H9 (cell line): Measurements from ENCODE around the gene ADGRL3. TPM values are rescaled to one million over a fixed set of nuclear protein-coding genes. Genes with fewer than 3 reads are reported as not detected.

Experiments
- DNase-seq: peaks from one replicate; pipeline ENCODE4 v3.0.0-alpha.2; 2017
- H2AFZ ChIP-seq: one replicate; pipeline ENCODE4 v1.6.1; 2013; ENCODE audit warnings: mild to moderate bottlenecking, low read length, control low read depth, moderate library complexity
- H2AK5ac ChIP-seq: 2 replicates; pipeline ENCODE4 v1.6.1; 2013; ENCODE audit warnings: low read length, control low read depth, mixed read lengths; ENCODE audit not compliant: insufficient read length
- H2BK120ac ChIP-seq: one replicate; pipeline ENCODE4 v1.6.1; 2013; ENCODE audit warnings: low read depth, mild to moderate bottlenecking, low read length, control low read depth, inconsistent platforms; ENCODE audit not compliant: poor library complexity, severe bottlenecking
- H2BK12ac ChIP-seq: 2 replicates; pipeline ENCODE4 v1.6.1; 2013; ENCODE audit warnings: low read length, control low read depth, mixed read lengths, low read depth; ENCODE audit not compliant: insufficient read length
- H2BK15ac ChIP-seq: 2 replicates; pipeline ENCODE4 v1.6.1; 2013; ENCODE audit warnings: low read depth, low read length, control low read depth
- H2BK20ac ChIP-seq: one replicate; pipeline ENCODE4 v1.6.1; 2013; ENCODE audit warnings: low read depth, mild to moderate bottlenecking, low read length, control low read depth, inconsistent platforms; ENCODE audit not compliant: poor library complexity, severe bottlenecking
- H2BK5ac ChIP-seq: 2 replicates; pipeline ENCODE4 v1.6.1; 2013; ENCODE audit warnings: low read length, control low read depth, mixed read lengths; ENCODE audit not compliant: insufficient read length
- H3K14ac ChIP-seq: 2 replicates; pipeline ENCODE4 v1.6.1; 2013; ENCODE audit warnings: low read length, control low read depth; ENCODE audit not compliant: insufficient read depth
- H3K18ac ChIP-seq: 2 replicates; pipeline ENCODE4 v1.6.1; 2013; ENCODE audit warnings: low read depth, mild to moderate bottlenecking, mixed read lengths, low read length, control low read depth; ENCODE audit not compliant: insufficient read length
- H3K23ac ChIP-seq: 2 replicates; pipeline ENCODE4 v1.6.1; 2013; ENCODE audit warnings: low read length, control low read depth, mixed read lengths, low read depth; ENCODE audit not compliant: insufficient read length
- H3K23me2 ChIP-seq: 2 replicates; pipeline ENCODE4 v1.6.1; 2013; ENCODE audit warnings: low read depth, mild to moderate bottlenecking, mixed read lengths, low read length, control low read depth; ENCODE audit not compliant: insufficient read length, poor library complexity, severe bottlenecking
- H3K27ac ChIP-seq: 2 replicates; pipeline ENCODE4 v1.5.1; 2013; ENCODE audit warnings: low read length, control low read depth, mixed read lengths, low read depth; ENCODE audit not compliant: insufficient read length
- H3K27me3 ChIP-seq: 2 replicates; pipeline ENCODE4 v1.6.1; 2013; ENCODE audit warnings: low read length, control low read depth, inconsistent platforms; ENCODE audit not compliant: insufficient read depth
- H3K4ac ChIP-seq: 2 replicates; pipeline ENCODE4 v1.6.1; 2013; ENCODE audit warnings: low read depth, mild to moderate bottlenecking, control low read depth, inconsistent platforms, low read length, moderate library complexity
- H3K4me1 ChIP-seq: 2 replicates; pipeline ENCODE4 v1.6.1; 2013; ENCODE audit warnings: low read length, control low read depth, inconsistent platforms; ENCODE audit not compliant: insufficient read depth
- H3K4me2 ChIP-seq: 2 replicates; pipeline ENCODE4 v1.6.1; 2013; ENCODE audit warnings: low read length, control low read depth, mixed read lengths; ENCODE audit not compliant: insufficient read length, insufficient read depth
- H3K56ac ChIP-seq: 2 replicates; pipeline ENCODE4 v1.6.1; 2013; ENCODE audit warnings: low read depth, mild to moderate bottlenecking, mixed read lengths, low read length, control low read depth; ENCODE audit not compliant: insufficient read length
- H3K79me1 ChIP-seq: 2 replicates; pipeline ENCODE4 v1.6.1; 2013; ENCODE audit warnings: low read depth, mild to moderate bottlenecking, moderate library complexity, low read length, control low read depth, inconsistent platforms; ENCODE audit not compliant: insufficient read depth, poor library complexity, severe bottlenecking
- H3K79me2 ChIP-seq: 2 replicates; pipeline ENCODE4 v1.6.1; 2013; ENCODE audit warnings: low read length, control low read depth, inconsistent platforms; ENCODE audit not compliant: insufficient read depth
- H3K9ac ChIP-seq: 2 replicates; pipeline ENCODE4 v1.6.1; 2013; ENCODE audit warnings: low read length, control low read depth, mixed read lengths; ENCODE audit not compliant: insufficient read length; ENCODE audit errors: extremely low read depth
- H3K9me3 ChIP-seq: one replicate; pipeline ENCODE4 v1.6.1; 2013; ENCODE audit warnings: low read depth, low read length, inconsistent platforms; ENCODE audit not compliant: control insufficient read depth
- H3T11ph ChIP-seq: one replicate; pipeline ENCODE4 v1.6.1; 2013; ENCODE audit warnings: mild to moderate bottlenecking, low read length, control low read depth, inconsistent platforms
- H4K20me1 ChIP-seq: one replicate; pipeline ENCODE4 v1.6.1; 2013; ENCODE audit not compliant: control insufficient read depth, insufficient read length, insufficient read depth
- H4K5ac ChIP-seq: 2 replicates; pipeline ENCODE4 v1.6.1; 2013; ENCODE audit warnings: low read depth, mild to moderate bottlenecking, mixed read lengths, low read length, control low read depth; ENCODE audit not compliant: insufficient read length
- H4K8ac ChIP-seq: replicated peaks from 2 replicates; pipeline ENCODE4 v1.6.1; 2013; ENCODE audit warnings: low read length, control low read depth, mixed read lengths, low read depth; ENCODE audit not compliant: insufficient read length
- H4K91ac ChIP-seq: 2 replicates; pipeline ENCODE4 v1.6.1; 2013; ENCODE audit warnings: low read depth, mild to moderate bottlenecking, moderate library complexity, mixed read lengths, low read length, control low read depth; ENCODE audit not compliant: insufficient read length
- H3K27ac Mint-ChIP-seq, 3 experiments: 2 replicates in 2 of 3; 3 replicates in 1 of 3; pipeline ENCODE4 v1.8.0; 2020 to 2021; ENCODE audit warnings: mixed read lengths in 3 of 3, mild to moderate bottlenecking in 1 of 3, moderate library complexity in 1 of 3
- H3K27me3 Mint-ChIP-seq: 2 replicates; pipeline ENCODE4 v1.8.0; 2021; ENCODE audit warnings: low read depth, mild to moderate bottlenecking, moderate library complexity, mixed read lengths
- H3K36me3 Mint-ChIP-seq, 3 experiments: 2 replicates in 2 of 3; 3 replicates in 1 of 3; pipeline ENCODE4 v1.8.0; 2020 to 2021; ENCODE audit warnings: low read depth in 3 of 3, mixed read lengths in 3 of 3; ENCODE audit not compliant: insufficient read depth in 1 of 3
- H3K4me1 Mint-ChIP-seq, 2 experiments: 2 replicates each; pipeline ENCODE4 v1.8.0; 2020; ENCODE audit warnings: mixed read lengths in 2 of 2
- H3K4me3 Mint-ChIP-seq, 2 experiments: 2 replicates in 1 of 2; 3 replicates in 1 of 2; pipeline ENCODE4 v1.8.0; 2020 to 2021; ENCODE audit warnings: mild to moderate bottlenecking in 2 of 2, mixed read lengths in 2 of 2, moderate library complexity in 1 of 2
- H3K9me3 Mint-ChIP-seq, 2 experiments: 2 replicates in 1 of 2; 3 replicates in 1 of 2; pipeline ENCODE4 v1.8.0; 2020; ENCODE audit warnings: mild to moderate bottlenecking in 2 of 2, mixed read lengths in 2 of 2, moderate library complexity in 1 of 2
- WGBS: extraction: QIAGEN DNeasy Blood & Tissue Kit; methylation state at CpG from one replicate; pipeline ENCODE4 v1.1.7; 2013; ENCODE audit warnings: missing lambda C conversion rate, low lambda C conversion rate, mixed read lengths; ENCODE audit not compliant: insufficient read length; ENCODE audit errors: extremely low coverage; 5-methylcytosine and 5-hydroxymethylcytosine counted together
- total RNA-seq: library from RNA; stranded (reverse); gene quantifications from 2 replicates; pipeline ENCODE4 v1.2.1, GENCODE V29; 2021
- TF ChIP-seq, protein P1 (sequence below): fragments of 200-600 bp; sonication (generic); conservative IDR thresholded peaks from 3 replicates; pipeline ENCODE4 v1.8.0; 2021; ENCODE audit warnings: antibody characterized with exemption, mild to moderate bottlenecking

ADGRL3 gene
- total RNA-seq, 1 experiment from 2014 or later: 5.9 TPM

DNA sequence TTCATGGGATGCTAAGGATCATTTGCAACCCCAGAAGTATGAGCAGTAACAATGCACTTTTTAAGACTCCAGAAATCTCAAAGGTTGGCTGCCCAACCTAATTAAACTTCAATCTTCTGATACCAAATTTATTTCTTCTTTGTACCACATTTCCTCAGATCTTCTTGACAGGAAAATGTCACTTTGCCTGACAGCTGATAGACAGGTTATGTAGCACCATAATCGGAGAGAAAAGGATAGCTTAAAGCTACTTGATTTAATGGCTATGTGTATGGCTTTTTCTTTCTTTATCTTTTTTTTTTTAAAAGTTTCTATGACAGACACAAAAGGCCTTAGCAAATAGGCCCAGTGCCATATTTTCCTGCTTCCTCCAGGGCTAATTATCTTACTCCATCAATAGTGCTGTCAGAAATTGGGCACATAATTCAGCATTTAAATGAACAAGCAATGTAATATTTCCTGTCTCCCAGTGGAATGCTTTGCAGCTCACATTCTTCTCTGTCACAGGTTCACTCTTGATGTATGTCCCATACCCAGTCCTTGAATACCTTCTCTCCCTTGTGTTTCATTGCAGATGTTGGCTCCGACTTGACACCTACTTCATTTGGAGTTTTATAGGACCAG lies 795.7 kb downstream of the ADGRL3 start:
- no peak overlapping the region for H2BK20ac ChIP-seq
- WGBS: no CpG with 5 or more reads among the region's 2 CpGs
- H3K27me3 ChIP-seq: no peaks in the 10 kb centered on the region
- H3K18ac ChIP-seq: no peak overlapping the region
- Mint-ChIP-seq H3K36me3 (no peaks in the 10 kb centered on the region; a peak in 1 of 7 replicates), H3K27ac (peak overlapping the region in 1 of 3 experiments; percentile 10; a peak in 2 of 7 replicates), H3K4me3 (no peak overlapping the region), H3K4me1 (peaks cover 10 to 18% of the 10 kb centered on the region in 2 experiments), H3K27me3 (no peaks in the 10 kb centered on the region), H3K9me3 (no peaks in the 10 kb centered on the region)
- H4K91ac ChIP-seq: no peak overlapping the region
- no peaks in the 10 kb centered on the region for H3K23me2 ChIP-seq
- H4K5ac ChIP-seq: no peak overlapping the region
- H3K4me2 ChIP-seq: no peak overlapping the region
- H2AK5ac ChIP-seq: no peak overlapping the region
- H3K27ac ChIP-seq: no peak overlapping the region
- H3K9me3 ChIP-seq: no peaks in the 10 kb centered on the region
- DNase-seq: no peak
- no peak overlapping the region for H2BK12ac ChIP-seq
- no peak overlapping the region for H3K4ac ChIP-seq
- H2BK15ac ChIP-seq: no peak overlapping the region
- no peak overlapping the region for H2BK120ac ChIP-seq
- H3K14ac ChIP-seq: no peak overlapping the region
- H3T11ph ChIP-seq: no peak overlapping the region
- no peak overlapping the region for H3K9ac ChIP-seq
- H3K79me1 ChIP-seq: no peaks in the 10 kb centered on the region
- no peak overlapping the region for H3K56ac ChIP-seq
- H3K79me2 ChIP-seq: no peaks in the 10 kb centered on the region
- H3K4me1 ChIP-seq: peaks cover 2% of the 10 kb centered on the region; the same call in 1 of the 2 replicates
- TF ChIP-seq, protein P1, sequence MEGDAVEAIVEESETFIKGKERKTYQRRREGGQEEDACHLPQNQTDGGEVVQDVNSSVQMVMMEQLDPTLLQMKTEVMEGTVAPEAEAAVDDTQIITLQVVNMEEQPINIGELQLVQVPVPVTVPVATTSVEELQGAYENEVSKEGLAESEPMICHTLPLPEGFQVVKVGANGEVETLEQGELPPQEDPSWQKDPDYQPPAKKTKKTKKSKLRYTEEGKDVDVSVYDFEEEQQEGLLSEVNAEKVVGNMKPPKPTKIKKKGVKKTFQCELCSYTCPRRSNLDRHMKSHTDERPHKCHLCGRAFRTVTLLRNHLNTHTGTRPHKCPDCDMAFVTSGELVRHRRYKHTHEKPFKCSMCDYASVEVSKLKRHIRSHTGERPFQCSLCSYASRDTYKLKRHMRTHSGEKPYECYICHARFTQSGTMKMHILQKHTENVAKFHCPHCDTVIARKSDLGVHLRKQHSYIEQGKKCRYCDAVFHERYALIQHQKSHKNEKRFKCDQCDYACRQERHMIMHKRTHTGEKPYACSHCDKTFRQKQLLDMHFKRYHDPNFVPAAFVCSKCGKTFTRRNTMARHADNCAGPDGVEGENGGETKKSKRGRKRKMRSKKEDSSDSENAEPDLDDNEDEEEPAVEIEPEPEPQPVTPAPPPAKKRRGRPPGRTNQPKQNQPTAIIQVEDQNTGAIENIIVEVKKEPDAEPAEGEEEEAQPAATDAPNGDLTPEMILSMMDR: no peak
- no peak overlapping the region for H2BK5ac ChIP-seq
- no peak overlapping the region for H3K23ac ChIP-seq
- H2AFZ ChIP-seq: no peak overlapping the region
- no peaks in the 10 kb centered on the region for H4K20me1 ChIP-seq
- no peak overlapping the region for H4K8ac ChIP-seq
